Stimulated activated CD4-positive, alpha-beta T cell treated with anti-CD3 and anti-CD28 coated beads, Interleukin-1b, Interleukin-23, amount 100 ng/mL, for 24 hours (primary cell): ENCODE results near the gene CRYGB.
"Not testable (repeated sequence)": the region's sequence is repeated elsewhere in the genome, so short reads cannot be mapped to it uniquely, and the experiment has no call there.

ENCODE experiments used
- DNase-seq, 4 experiments: peaks; one replicate each; pipeline ENCODE4 v3.0.0-alpha.2; 2020; ENCODE audit warnings: low read depth in 4 of 4, low spot score in 1 of 4

The CRYGB gene

GRCh38 chr2:208118918-208119317 lies 27.0 kb downstream of the CRYGB start:
- no peak for DNase-seq

DNA sequence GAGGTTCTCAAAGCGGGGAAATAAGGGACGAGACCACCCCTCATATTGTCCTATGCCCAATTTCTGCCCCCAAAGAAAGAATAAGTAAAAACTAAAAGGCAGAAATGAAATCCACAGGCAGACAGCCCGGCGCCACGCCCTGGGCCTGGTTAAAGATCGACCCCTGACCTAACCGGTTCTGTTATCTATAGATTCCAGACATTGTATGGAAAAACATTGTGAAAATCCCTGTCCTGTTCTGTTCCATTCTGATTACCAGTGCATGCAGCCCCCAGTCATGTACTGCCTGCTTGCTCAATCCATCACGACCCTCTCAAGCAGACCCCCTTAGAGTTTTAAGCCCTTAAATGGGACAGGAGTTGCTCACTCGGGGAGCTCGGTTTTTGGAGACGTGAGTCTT lies 28.6 kb downstream of the CRYGB start:
- DNase-seq = not testable (repeated sequence)

DNA sequence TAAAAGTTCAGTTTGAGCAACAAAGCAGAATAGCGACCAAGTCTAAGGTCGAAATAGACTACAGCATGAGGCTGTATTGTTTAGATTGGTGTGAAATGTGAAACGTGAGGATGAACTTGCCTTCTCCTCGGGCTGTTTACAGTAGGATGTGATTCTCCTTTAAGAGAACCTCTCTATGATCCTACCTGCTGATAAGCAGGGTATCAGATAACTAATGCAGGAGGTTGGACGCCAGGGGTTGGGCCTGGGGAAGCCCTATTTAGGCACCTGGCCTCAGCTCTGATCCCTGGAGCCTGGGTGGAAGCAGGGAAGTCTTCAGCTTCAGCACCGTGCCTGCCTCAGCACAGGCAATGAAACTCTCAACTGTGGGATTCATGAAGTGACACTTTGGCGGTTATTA lies 33.0 kb downstream of the CRYGB start:
- no peak for DNase-seq

- DNase-seq = not testable (repeated sequence)
Observed at GRCh38 chr2:208112273-208112745, 33.6 kb downstream of the CRYGB start.

DNA sequence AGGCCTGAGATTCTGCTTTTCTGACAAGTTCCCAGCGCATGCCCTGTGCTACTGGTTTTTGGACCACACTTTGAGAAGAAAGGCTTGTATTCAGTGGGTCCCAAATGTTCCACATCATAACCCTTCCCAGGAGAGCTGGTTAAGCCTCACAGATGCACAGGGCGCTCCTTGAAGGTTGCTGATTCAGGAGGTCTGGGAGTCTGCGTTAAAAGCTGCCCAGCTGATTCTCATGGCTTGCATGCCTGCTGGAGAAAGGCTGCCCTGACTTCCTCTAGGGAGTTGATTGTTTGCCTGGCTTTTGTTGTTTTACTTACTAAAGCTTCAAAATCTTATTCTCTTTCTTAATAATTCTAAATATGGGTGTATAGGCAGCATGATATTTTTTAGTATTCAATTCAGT lies 42.3 kb downstream of the CRYGB start:
- DNase-seq = no peak

- DNase-seq = no peak
Observed at GRCh38 chr2:208101716-208102631, 44.0 kb downstream of the CRYGB start.

GRCh38 chr2:208099682-208100470 lies 46.1 kb downstream of the CRYGB start:
- no peak for DNase-seq

GRCh38 chr2:208098701-208099100 lies 47.3 kb downstream of the CRYGB start:
- not testable (repeated sequence) for DNase-seq

DNA sequence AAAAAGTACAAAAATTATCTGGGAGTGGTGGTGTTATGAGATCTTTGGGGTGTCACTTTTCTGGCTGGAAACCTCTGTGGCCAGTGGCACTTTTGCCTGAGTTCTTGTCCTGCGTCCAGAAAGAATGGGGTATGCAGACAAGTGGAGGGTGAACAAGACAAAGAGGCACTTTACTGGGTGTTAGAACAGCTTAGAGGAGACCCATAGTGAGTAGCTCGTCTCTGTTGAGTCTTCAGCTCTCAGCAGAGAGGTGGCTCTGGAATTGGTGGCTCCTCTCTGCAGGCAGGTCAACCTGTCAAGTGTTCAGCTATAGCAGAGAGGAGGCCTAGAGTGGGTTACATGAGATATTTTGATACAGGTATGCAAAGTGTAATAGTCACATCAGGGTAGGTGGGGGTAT lies 47.7 kb downstream of the CRYGB start:
- DNase-seq = no peak

GRCh38 chr2:208097801-208098200 lies 48.2 kb downstream of the CRYGB start:
- no peak for DNase-seq

DNA sequence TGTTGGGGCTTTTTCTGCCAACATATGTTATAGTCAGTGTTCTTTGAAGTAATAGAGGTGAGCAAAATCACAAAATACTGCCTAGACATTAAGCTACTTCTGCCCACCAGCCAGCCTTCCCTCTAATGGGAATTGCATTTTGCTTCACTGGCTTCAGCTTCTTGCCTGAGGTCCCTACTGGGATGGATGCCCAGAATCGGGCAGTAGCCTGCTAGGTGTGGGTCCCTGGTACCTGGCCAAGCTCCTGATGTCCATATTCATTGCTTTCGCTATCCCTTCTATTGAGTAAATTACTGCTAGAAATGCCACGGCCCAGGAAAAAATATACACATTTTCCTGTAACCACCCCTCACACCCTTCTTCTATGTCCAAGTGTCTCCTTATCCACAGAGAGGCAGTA lies 48.6 kb downstream of the CRYGB start:
- no peak for DNase-seq

DNA sequence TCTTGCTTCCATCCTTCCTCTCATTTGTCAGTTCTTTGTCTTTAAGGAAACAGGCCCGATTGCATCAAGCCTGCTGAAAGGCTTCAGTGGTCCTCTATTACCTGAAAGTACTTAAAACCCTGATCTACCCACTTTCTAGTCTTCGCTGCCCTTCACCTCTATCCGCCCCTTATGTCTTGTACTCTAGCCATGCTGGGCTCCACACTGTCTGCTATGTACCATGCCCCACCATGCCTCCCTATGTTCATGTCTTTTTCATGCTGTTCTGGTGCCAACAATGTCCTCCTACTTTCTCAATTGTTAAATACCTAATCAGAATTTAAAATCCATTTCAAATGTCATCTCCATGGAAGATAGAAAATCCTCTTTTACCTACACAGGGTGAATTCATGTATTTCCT lies 49.9 kb downstream of the CRYGB start:
- no peak for DNase-seq

- no peak for DNase-seq
Observed at GRCh38 chr2:208093128-208093527, 52.8 kb downstream of the CRYGB start.
